Erythroblast (primary cell): ENCODE measurements around the gene GALNT10.
A peak's percentile ranks its signal among the peaks of the same experiment; 100 is the strongest.

Source experiments
- DNase-seq, 2 experiments: peaks; one replicate each; lab custom pipeline; 2025; lab: John Stamatoyannopoulos, UW
- GATA1 ChIP-seq: IDR thresholded peaks from 2 replicates; pipeline ENCODE4 v1.6.1; 2011; ENCODE audit warnings: low read depth, mild to moderate bottlenecking, control low read depth, low read length, moderate library complexity
- POLR2A ChIP-seq: IDR thresholded peaks from 2 replicates; pipeline ENCODE4 v1.6.1; 2011; ENCODE audit warnings: mild to moderate bottlenecking, low read length

The GALNT10 gene

DNA sequence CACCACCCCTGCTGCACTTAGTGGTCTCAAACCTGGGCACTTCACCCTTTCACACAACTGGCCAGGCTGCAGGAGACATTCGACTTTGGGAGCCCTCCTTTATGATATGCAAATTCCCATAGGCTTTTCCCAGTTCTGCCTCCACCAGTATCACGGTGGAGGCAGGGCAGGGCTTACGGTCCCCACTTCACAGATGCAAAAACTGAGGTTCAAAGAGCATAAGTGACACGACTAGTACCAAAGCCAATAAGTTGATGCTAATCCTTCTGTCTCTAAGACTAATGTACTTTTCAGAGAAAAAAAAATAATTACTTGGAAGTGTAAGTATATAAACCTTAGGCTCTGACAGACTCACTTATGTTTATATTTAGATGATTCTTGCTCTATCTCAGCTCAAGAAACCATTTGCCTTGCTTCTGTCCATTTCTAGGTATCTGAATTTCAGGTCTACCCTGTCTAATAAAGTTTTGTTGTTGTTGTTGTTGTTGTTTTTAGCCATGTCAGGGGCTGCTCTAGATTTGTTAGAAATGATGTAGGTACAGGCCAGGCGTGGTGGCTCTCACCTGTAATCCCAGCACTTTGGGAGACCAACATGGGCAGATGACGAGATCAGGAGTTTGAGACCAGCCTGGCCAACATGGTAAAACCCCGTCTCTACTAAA, 10.7 kb downstream of the GALNT10 start:
- TF ChIP-seq GATA1 (no peak), POLR2A (no peak)
- DNase-seq: no peak

DNA sequence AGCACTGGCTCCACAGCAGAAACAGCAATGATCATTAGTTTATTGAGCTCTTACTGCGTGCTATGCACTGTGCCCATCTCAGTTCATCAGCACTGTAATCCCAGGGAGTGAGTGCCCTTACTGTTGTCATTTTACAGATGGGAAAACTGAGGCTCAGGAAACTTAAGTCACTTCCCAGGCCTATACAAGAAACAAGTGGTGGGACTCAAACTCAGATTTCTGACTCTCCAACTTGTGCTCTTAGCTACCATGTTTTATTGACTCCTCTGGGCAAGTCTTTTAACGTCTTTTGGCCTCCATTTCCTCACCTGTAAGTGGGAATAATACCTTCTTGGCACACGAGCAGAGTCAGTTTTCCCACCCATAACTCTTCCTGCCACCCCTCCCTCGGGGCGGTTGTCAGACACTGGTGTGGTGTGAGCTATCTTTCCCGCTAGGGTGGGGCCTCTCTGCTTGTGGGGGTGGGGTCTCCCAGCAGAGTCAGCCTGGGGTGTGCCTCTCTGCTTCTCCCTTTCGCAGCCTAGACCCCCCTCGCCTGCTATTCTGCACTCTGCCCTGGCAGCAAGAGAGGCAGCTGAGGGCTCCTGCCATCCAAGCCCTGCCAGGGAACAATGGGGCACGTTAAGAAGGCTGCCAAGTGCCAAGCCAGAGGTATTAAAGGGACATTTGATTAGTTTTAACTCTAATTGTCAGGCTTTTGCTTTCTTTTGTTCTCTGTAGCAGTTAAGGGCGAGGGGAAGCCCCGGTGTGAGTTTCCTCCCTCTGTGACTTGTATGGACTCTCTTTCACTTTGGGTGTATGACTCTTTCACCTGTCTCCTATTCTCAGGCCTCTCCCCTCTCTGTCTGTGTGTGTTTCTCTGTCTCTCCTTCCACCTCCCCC, 12.1 kb downstream of the GALNT10 start:
- peak; percentile 70 to 72 for DNase-seq
- peak; percentile 63 for TF ChIP-seq POLR2A
- TF ChIP-seq GATA1: no peak

DNA sequence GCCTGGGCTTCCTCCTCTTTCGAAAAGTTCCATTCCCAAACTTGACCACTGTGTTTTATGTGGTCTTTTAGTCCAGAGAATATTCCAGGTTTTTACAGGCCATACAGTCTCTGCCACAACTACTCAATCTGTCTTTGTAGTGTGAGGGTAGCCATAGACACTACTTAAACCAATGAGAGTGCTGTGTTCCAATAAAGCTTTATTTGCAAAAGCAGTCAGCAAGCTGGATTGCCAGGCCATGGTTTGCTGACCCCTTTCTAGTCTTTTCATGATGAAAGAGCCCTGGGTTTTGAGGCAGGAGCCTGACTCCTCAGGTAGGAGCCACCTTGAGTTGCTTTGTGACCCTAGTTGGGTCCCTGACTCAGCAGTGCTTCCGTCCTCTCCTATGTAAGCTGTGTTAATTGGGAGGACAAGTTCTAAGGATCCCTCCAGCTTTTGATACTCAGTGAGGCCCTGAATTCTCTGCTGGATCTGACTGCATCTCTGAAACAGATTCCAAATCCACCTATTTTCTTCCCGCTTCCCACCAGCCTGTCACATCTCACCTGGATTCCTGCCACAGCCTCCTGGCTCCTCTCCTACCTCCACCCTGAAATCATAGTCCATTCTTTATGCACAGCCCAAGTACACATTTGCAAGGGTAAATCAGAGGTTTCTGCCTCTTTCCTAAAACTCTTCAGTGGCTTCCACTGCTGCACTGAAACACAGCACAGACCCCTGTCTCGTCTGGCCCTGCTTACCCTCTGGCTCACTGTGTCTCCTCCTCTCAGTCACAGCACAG, 13.5 kb downstream of the GALNT10 start:
- TF ChIP-seq POLR2A: no peak
- TF ChIP-seq GATA1: no peak

DNA sequence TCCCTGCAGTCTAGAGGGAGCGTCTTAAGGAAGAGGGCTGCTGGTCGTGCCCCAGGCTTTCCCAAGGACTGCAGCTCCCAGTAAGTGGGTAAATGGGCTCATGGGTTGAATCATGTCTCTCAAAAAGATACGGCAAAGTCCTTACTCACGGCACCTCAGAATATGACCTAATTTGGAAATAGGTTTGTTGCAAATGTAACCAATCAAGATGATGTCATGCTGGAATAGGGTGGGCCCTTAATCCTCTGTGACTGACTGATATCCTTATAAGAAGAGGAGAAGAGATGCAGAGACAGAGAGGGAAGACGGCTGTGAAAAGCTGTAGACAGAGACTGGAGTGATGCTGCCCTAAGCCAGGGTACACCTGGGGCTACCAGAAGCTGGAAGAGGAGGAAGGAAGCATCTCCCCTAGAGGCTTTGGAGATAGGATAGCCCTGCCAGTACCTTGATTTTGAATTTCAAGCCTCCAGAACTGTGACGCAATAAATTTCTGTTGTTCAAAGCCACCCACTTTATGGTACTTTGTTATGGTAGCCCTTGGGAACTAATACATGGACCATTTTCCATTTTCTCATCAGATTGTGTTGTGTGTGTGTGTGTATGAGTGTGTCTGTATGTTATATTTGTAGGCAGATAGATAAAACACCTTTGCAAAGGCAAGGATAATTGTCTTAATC, 15.0 kb downstream of the GALNT10 start:
- TF ChIP-seq POLR2A (peak; percentile 84), GATA1 (no peak)
- DNase-seq: peak; percentile 92 to 93

More for the DNA sequence above, 13.5 kb downstream of the GALNT10 start:
- peak in 1 of 2 experiments; percentile 45 for DNase-seq

DNA sequence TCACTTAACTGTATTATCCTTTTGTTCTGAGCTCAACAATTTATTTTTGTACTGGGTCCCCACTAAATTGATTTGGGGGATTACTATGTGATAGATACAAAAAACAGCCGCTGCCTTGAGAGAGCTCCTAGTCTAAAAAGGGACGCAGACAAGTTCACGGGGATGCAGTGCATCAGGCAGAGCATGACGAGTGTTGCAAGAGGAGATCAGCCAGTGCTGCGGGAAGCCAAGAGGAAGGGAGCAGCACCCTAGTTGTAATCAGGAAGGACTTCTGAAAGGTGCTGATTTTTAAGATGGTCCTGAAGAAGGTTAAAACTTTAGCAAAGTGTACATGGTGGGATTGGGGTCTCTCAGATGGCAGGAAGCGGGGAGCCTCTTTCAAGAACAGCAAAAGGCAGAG, 15.8 kb downstream of the GALNT10 start:
- no peak for TF ChIP-seq GATA1
- TF ChIP-seq POLR2A: no peak
- peak in 1 of 2 experiments; percentile 49 for DNase-seq

DNA sequence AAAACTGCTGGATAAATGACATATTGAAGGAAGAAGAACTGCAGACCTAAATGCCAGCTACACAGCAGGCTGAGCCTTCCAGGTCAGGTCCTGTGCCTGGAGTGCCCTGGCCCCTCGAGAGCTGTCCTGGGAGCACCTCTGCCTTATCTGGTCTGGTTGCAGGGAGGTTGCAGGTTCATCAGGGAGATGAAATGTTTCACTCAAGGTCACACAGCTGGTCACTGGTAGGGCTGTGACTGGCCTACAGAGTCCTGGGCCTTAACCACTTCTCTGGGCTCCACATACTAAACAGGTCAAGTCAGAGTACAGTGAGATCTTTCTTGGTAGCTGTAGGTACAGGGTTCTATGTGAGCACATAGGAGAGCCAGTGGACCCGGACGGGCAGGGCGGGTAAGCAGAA, 16.7 kb downstream of the GALNT10 start:
- TF ChIP-seq GATA1 (no peak), POLR2A (no peak)
- peak in 1 of 2 experiments; percentile 35 for DNase-seq

DNA sequence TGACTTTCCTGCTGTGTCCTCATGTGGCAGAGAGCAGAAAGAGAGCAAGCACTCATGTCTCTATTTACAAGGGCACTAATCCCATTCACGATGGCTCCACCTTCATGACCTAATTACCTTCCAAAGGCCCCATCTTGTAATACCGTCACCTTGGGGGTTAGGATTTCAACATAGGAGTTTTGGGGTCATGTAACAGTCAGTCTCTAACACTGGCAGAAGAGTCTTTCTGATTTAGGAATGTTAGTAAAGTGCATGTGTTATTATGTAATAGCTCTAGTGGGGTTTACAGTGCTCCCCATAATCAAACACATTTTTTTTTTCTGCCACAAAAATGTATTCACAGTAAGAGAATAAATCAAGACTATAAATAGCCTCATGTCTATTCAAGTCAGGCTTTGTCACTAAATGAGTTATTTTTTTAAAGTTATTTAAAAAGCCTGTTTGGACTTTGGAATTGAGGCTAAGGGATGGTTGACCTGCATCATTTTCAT, 19.1 kb downstream of the GALNT10 start:
- no peak for TF ChIP-seq POLR2A
- TF ChIP-seq GATA1: no peak

DNA sequence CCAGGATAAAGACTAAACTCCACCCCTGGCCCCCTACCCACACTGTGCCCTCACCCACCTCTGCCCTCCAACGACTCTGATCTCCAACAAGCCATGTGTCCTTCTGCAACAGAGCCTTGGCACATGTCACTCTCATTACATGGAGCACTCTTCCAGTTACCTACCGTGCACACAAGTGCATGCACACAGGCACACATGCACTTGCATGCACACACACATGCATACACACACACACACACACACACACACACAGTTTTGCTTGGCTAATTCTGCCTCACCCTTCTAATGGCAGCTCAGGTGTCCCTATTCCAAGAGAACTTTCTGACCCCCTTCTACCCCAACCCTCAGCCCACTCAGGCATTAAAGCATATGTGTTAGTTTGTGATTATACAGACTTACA, 19.6 kb downstream of the GALNT10 start:
- DNase-seq: no peak
- TF ChIP-seq GATA1 (no peak), POLR2A (no peak)

More for the DNA sequence above, 19.1 kb downstream of the GALNT10 start:
- no peak for DNase-seq

DNA sequence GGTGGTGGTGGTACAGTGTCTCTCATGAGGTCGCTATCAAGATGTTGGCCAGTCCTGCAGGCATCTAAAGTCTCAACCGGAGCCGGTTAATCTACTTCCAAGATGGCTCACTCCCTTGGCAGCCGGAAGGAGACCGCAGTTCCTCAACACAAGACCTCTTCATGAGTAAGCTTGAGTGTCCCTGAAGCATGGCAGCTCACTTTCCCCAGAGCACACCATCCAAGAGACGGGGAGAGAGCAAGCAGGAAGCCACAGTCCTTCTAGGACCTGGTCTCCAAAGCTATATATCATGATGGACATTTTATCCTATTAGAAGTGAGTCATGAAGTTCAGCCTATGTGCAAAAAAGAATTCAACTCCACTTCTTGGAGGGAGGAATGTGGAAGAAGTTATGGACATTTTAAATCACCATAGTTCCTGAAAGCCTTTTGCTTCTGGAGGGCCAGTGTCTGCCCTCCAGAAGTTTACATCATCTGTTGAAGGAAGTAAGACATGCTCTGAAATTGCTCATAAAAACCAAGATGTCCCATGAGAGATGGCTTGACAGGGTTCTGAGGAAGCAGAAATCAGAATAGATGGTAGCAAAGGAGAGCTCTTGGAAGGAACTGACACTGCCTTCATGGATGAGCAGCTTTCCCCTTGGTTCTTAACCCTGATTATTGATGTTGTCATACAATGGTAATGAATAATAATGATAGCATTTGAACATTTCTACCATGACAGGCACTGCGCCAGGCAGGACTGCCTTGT, 21.3 kb downstream of the GALNT10 start:
- DNase-seq: no peak
- no peak for TF ChIP-seq POLR2A
- TF ChIP-seq GATA1: no peak

DNA sequence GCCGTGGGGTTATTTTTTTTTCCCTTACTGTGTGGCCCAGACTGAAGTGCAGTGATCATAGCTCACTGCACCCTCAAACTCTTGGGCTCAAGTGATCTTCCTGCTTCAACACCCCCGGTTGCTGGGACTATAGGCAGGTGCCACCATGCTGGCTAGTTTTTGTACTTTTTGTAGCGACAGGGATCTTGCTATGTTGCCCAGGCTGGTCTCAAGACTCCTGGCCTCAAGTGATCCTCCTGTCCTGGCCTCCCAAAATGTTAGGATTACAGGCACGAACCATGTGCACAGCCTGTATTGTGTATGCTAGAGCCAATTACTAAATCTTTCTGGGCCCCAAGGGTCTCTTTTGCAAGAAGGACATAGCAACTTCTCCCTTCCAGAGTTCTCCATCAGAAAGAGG, 23.1 kb downstream of the GALNT10 start:
- no peak for DNase-seq
- TF ChIP-seq GATA1 (no peak), POLR2A (no peak)

DNA sequence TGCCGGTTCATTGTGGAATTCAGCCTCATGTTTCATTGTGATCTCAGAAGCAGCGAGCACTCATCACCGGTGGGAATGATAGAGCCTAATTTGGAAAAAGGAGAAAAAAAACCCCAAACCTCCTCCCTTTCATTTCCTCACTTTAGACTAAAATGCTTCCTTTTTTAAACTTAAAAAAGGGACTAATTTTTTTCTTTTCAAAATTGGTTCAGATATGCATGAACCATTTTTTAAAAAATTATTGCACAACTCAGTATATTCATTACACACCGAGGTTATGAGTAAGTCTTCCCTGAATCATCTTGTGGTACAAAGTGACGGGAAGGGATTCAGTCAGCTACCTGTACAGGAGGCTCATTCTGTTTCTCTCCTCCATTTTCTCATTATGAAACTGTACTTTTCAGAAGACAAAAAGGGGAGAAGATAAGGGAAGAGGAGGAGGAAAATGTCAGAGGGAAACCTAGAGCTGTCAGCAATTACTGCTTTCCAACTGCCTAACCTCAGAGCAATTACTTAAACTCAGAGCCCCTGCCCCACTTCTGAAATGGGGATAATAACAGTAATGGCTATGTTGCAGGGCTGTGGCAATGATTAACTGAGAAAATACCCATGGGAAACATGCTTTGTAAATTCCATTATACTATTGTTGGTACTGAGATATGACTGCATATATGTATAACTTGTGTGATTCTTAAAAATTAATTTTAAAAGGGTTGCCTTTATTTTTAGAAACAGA, 24.0 kb downstream of the GALNT10 start:
- no peak for TF ChIP-seq POLR2A
- no peak for TF ChIP-seq GATA1
- no peak for DNase-seq
